Heart right ventricle (tissue), 16 donors: ENCODE measurements around the gene DPH2. TPM values are rescaled to one million over a fixed set of nuclear protein-coding genes. Genes with fewer than 3 reads are reported as not detected.

Experiments used
- ATAC-seq, 8 donors: fragments of 200-7000 bp; cut with Tn5 transposase; one replicate each; pipeline ENCODE4 v1.9.1; 2020; ENCODE audit warnings: mild to moderate bottlenecking in 8 of 8, moderate library complexity in 8 of 8, moderate number of reproducible peaks in 1 of 8
- DNase-seq, 2 donors: peaks; one replicate each; pipeline ENCODE4 v3.0.0-alpha.2; 2020
- H3K27ac ChIP-seq, 10 donors: fragments of 200-600 bp; sonication (generic) in 2 of 10; one replicate each; pipeline versions ENCODE4 v1.5.0 to v1.8.0; 2020 to 2022; ENCODE audit warnings: mild to moderate bottlenecking in 3 of 10
- H3K27me3 ChIP-seq, 7 donors: fragments of 200-600 bp; one replicate each; pipeline ENCODE4 v1.8.0; 2021 to 2022; ENCODE audit warnings: mild to moderate bottlenecking in 2 of 7
- H3K36me3 ChIP-seq, 9 donors: fragments of 200-600 bp; sonication (generic) in 1 of 9; one replicate each; pipeline versions ENCODE4 v1.5.0 to v1.8.0; 2020 to 2022; ENCODE audit warnings: mild to moderate bottlenecking in 2 of 9
- H3K4me1 ChIP-seq, 9 donors: fragments of 200-600 bp; sonication (generic) in 1 of 9; one replicate each; pipeline versions ENCODE4 v1.5.0 to v1.8.0; 2020 to 2022; ENCODE audit warnings: mild to moderate bottlenecking in 4 of 9
- H3K4me3 ChIP-seq, 10 donors: fragments of 200-600 bp; sonication (generic) in 2 of 10; one replicate each; pipeline versions ENCODE4 v1.5.0 to v1.8.0; 2020 to 2022; ENCODE audit warnings: mild to moderate bottlenecking in 7 of 10, moderate library complexity in 2 of 10
- H3K9me3 ChIP-seq, 11 donors: fragments of 200-600 bp in 10 of 11; sonication (generic) in 2 of 11; one replicate each; pipeline versions ENCODE4 v1.5.0 to v1.8.0; 2013 to 2022; ENCODE audit warnings: mild to moderate bottlenecking in 2 of 11, control low read depth in 1 of 11, moderate library complexity in 1 of 11
- WGBS, 2 donors: extraction: QIAGEN DNeasy Blood & Tissue Kit; methylation state at CpG; one replicate each; pipeline ENCODE4 v1.1.7; 2013; ENCODE audit warnings: inconsistent platforms in 1 of 2; 5-methylcytosine and 5-hydroxymethylcytosine counted together
- intact Hi-C, 10 donors: fragments of 100-400 bp; cut with DNase I; formaldehyde crosslinking; loops; one replicate each; pipeline versions ENCODE4 v1.11.1 to v1.14.2; 2022
- polyA plus RNA-seq, 2 donors: library from polyadenylated mRNA; stranded (reverse); fragments of 200-250 nt; gene quantifications; one replicate each; pipeline ENCODE4 v1.2.3, GENCODE V29; 2013
- total RNA-seq, 10 donors: library from RNA; stranded (reverse); fragmentation: NEBNext Ultra II Directional in 3 of 10; extraction: Animal tissue kit (Norgen Biotek cat#: 25700) in 3 of 10; gene quantifications; one replicate each; pipeline versions ENCODE4 v1.2.1 to v1.2.4, GENCODE V29; 2021 to 2023
- TF ChIP-seq, protein P1 (sequence below), 9 donors: fragments of 200-600 bp; sonication (generic) in 2 of 9; IDR thresholded peaks; one replicate each; pipeline versions ENCODE4 v1.5.0 to v1.8.0; 2021 to 2022; ENCODE audit warnings: antibody characterized with exemption in 9 of 9, mild to moderate bottlenecking in 5 of 9, moderate library complexity in 1 of 9
- donor health status: Arrhythmogenic right ventricular cardiomyopathy.
- donor health status: ischemic (EF 13 %, LVEDD 7.1; RV severe dilation, severe dysfunction).
- donor health status: healthy with polysubstance abuse.
- donor health status: DM: no; HTN: yes; CAD: no.
- donor health status: DM: no; HTN: no; CAD: no.
- donor health status: ischemic (EF 25% LVEDD 6.9; RV normal size, moderate dysfunction).
- donor health status: ischemic (EF 25% LVEDD 5.7; RV mildly dilated, moderate dysfunction).
- donor health status: healthy.
- donor health status: DM: yes; HTN: yes; CAD: no.
- donor health status: Ischemic cardiomyopathy.
- donor health status: ischemic (EF 35%, LVEDD 5.7; RV mildly dilated, moderate dysfunction).
- donor health status: nonischemic (EF 11% LVEDD 7.7; RV severe dilation, severe dysfunction).
- donor health status: DM: yes; HTN: yes; CAD: no.
- donor health status: PGD.
- donor health status: ischemic (EF 29% LVEDD 5.4; RV normal size, mild dysfunction).
- donor health status: nonischemic (EF 23%, LVEDD 6.1; RV moderate dilation, normal function).

Gene DPH2
- total and polyA plus RNA-seq, 12 donors, result 9.4 to 33.7 (median 14.3) TPM

DNA sequence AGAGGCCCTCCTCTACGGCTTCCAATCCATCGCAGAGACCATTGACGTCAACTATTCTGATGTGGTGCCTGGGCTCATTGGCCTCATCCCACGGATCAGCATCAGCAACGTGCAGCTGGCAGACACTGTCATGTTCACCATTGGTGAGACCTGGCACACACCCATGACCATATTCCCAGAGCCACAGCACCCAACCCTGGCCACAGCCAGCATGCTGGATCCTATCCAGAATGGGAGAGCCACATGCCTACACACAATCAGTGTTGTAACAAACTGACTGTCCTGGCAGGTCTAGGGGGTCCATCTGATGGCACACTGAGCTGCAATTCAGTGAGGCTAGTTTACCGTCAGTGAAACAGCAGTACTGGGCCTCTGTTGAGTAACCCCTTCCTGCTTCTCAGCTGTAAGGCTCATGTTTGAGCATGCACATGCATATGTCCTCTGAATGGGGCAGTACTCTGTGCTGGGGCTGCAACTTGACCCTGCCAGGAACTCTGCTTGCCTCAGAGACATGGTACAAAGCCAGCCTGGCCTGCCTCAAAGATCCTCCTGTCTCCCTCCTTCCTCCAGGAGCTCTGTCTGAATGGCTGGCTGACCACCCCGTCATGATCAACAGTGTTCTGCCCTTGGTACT, 12.3 kb upstream of the DPH2 start:
- H3K27ac ChIP-seq, result no peak overlapping the region
- TF ChIP-seq, protein P1, sequence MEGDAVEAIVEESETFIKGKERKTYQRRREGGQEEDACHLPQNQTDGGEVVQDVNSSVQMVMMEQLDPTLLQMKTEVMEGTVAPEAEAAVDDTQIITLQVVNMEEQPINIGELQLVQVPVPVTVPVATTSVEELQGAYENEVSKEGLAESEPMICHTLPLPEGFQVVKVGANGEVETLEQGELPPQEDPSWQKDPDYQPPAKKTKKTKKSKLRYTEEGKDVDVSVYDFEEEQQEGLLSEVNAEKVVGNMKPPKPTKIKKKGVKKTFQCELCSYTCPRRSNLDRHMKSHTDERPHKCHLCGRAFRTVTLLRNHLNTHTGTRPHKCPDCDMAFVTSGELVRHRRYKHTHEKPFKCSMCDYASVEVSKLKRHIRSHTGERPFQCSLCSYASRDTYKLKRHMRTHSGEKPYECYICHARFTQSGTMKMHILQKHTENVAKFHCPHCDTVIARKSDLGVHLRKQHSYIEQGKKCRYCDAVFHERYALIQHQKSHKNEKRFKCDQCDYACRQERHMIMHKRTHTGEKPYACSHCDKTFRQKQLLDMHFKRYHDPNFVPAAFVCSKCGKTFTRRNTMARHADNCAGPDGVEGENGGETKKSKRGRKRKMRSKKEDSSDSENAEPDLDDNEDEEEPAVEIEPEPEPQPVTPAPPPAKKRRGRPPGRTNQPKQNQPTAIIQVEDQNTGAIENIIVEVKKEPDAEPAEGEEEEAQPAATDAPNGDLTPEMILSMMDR (IDR thresholded peaks at IDR 0.05), result no peak
- H3K4me1 ChIP-seq, result peaks cover 0 to 29% (median 12%) of the 10 kb centered on the region in 9 donors
- H3K4me3 ChIP-seq, result no peak overlapping the region
- no peak for DNase-seq
- WGBS, 2 donors, result 87% methylated on average over 7 of the region's 7 CpGs
- intact Hi-C loops, result no loop called here
- H3K9me3 ChIP-seq, result no peaks in the 10 kb centered on the region
- no peak for ATAC-seq
- no peaks in the 10 kb centered on the region for H3K27me3 ChIP-seq
- peaks cover 0 to 78% (median 46%) of the 10 kb centered on the region in 9 donors for H3K36me3 ChIP-seq

- H3K9me3 ChIP-seq, result no peaks in the 10 kb centered on the region
- TF ChIP-seq, protein P1 (IDR thresholded peaks at IDR 0.05), result no peak
- no peak overlapping the region for H3K27ac ChIP-seq
- DNase-seq, result no peak
- no peaks in the 10 kb centered on the region for H3K27me3 ChIP-seq
- intact Hi-C loops, result no loop called here
- H3K4me3 ChIP-seq, result no peak overlapping the region
- peaks cover 0 to 24% (median 5%) of the 10 kb centered on the region in 9 donors for H3K4me1 ChIP-seq
- ATAC-seq, result no peak
- H3K36me3 ChIP-seq, result peaks cover 0 to 89% (median 47%) of the 10 kb centered on the region in 9 donors
- WGBS, 2 donors, result 81 to 82% methylated on average over 9 of the region's 9 CpGs
Measured at GRCh38 chr1:43958351-43959255, 11.2 kb upstream of the DPH2 start.

DNA sequence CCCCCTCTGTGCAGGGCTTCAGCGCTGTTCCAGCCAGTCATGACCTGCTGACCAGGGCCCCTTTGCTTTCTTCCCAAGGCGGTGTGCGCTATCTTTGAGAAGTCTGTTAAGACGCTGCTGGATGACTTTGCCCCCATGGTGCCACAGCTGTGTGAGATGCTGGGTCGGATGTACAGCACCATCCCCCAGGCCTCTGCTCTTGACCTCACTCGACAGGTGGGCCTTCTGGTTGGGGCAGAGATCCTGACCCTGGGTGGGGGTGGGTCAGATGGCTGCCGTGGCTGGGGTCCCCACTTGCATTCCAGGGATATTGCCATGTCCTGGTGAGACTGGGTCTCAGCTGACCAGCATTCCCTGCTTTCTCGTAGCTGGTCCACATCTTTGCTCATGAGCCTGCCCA, 9.0 kb upstream of the DPH2 start:
- peaks cover 0 to 12% (median 0%) of the 10 kb centered on the region in 9 donors for H3K4me1 ChIP-seq
- H3K27ac ChIP-seq, result no peak overlapping the region
- no peak for DNase-seq
- no peak overlapping the region for H3K4me3 ChIP-seq
- intact Hi-C loops, result no loop called here
- TF ChIP-seq, protein P1 (IDR thresholded peaks at IDR 0.05), result no peak
- H3K9me3 ChIP-seq, result no peaks in the 10 kb centered on the region
- 90 to 93% methylated on average over 8 of the region's 8 CpGs for WGBS, 2 donors
- no peak for ATAC-seq
- peaks cover 0 to 95% (median 56%) of the 10 kb centered on the region in 9 donors for H3K36me3 ChIP-seq
- no peaks in the 10 kb centered on the region for H3K27me3 ChIP-seq

DNA sequence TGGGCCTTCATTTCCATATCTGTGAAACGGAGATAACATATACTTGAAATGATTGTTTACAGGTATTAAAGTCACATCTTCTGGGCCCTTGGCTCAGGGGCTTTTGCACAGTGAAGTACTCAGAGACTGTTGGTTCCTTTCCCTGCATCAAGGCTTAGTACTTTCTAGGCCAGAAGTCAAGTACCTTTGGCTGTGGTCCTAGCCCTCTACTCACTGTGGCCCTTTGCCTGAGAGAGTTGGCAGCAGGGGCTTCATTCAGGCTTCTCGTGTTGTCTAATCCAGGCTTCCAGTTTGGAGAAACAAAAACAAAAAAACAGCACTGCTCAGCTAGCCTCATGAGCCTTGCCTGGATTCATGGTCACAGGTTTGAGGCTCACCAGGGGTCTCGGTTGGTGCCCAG, 8.1 kb upstream of the DPH2 start:
- no peak overlapping the region for H3K4me3 ChIP-seq
- H3K27me3 ChIP-seq, result no peaks in the 10 kb centered on the region
- H3K36me3 ChIP-seq, result peaks cover 0 to 95% (median 54%) of the 10 kb centered on the region in 9 donors
- intact Hi-C loops, result no loop called here
- no peak overlapping the region for H3K27ac ChIP-seq
- WGBS, 2 donors, result 66 to 72% methylated on average over 3 of the region's 3 CpGs
- no peaks in the 10 kb centered on the region for H3K9me3 ChIP-seq
- TF ChIP-seq, protein P1 (IDR thresholded peaks at IDR 0.05), result no peak
- ATAC-seq (no peak), DNase-seq (no peak)
- peaks cover 0 to 12% (median 0%) of the 10 kb centered on the region in 9 donors for H3K4me1 ChIP-seq
